Esophagus squamous epithelium (tissue), 5 donors: ENCODE results near the gene PCOLCE2. TPM values are rescaled to one million over a fixed set of nuclear protein-coding genes. Genes with fewer than 3 reads are reported as not detected.
"Not testable (repeated sequence)": the region's sequence is repeated elsewhere in the genome, so short reads cannot be mapped to it uniquely, and the experiment has no call there.

Source experiments
- DNase-seq: peaks from one replicate; lab custom pipeline; 2025; lab: John Stamatoyannopoulos, UW
- H3K27ac ChIP-seq, 4 donors: fragments of 200-600 bp; sonication (generic); one replicate each; pipeline ENCODE4 v1.5.1; 2016 to 2019; ENCODE audit warnings: mild to moderate bottlenecking in 1 of 4
- H3K27me3 ChIP-seq, 4 donors: fragments of 200-600 bp; sonication (generic); 1 replicate in 3 of 4; 2 replicates in 1 of 4; pipeline versions ENCODE4 v1.5.1 to v1.6.0; 2017 to 2021; ENCODE audit warnings: antibody characterized with exemption in 1 of 4
- H3K36me3 ChIP-seq, 3 donors: fragments of 200-600 bp; sonication (generic); one replicate each; pipeline ENCODE4 v1.5.1; 2016 to 2019
- H3K4me1 ChIP-seq, 3 donors: fragments of 200-600 bp; sonication (generic); one replicate each; pipeline ENCODE4 v1.5.1; 2017 to 2019
- H3K4me3 ChIP-seq, 4 donors: fragments of 200-600 bp; sonication (generic); 1 replicate in 3 of 4; 2 replicates in 1 of 4; pipeline ENCODE4 v1.5.1; 2016 to 2019; ENCODE audit warnings: mild to moderate bottlenecking in 2 of 4, moderate library complexity in 1 of 4
- H3K9me3 ChIP-seq, 3 donors: fragments of 200-600 bp; sonication (generic); one replicate each; pipeline ENCODE4 v1.5.1; 2016 to 2019
- POLR2A ChIP-seq, 4 donors: fragments of 450-650 bp; IDR thresholded peaks; one replicate each; pipeline ENCODE4 v1.6.1; 2017; ENCODE audit warnings: antibody characterized with exemption in 4 of 4, mild to moderate bottlenecking in 4 of 4, moderate library complexity in 3 of 4
- WGBS, 2 donors: methylation state at CpG; one replicate each; pipeline ENCODE4 v1.1.5; 2018; 5-methylcytosine and 5-hydroxymethylcytosine counted together
- intact Hi-C: fragments of 100-400 bp; cut with DNase I; formaldehyde crosslinking; loops from one replicate; pipeline ENCODE4 v1.15.0; 2022
- total RNA-seq, 4 donors: library from RNA; depleted of rRNA; stranded (reverse); fragments of >200 nt; gene quantifications; one replicate each; pipeline ENCODE4 v1.1.0, GENCODE V29; 2016
- TF ChIP-seq, protein P1 (sequence below), 6 experiments: fragments of 450-650 bp in 4 of 6; fragments of 200-600 bp in 2 of 6; sonication (generic) in 2 of 6; IDR thresholded peaks; one replicate each; pipeline ENCODE4 v1.5.1; 2016 to 2019; ENCODE audit warnings: antibody characterized with exemption in 6 of 6, mild to moderate bottlenecking in 4 of 6, moderate library complexity in 4 of 6
- donor health status: DM: yes; HTN: yes; CAD: no.

Gene PCOLCE2
- total RNA-seq, 4 donors from 2014 or later, result 0.38 to 19.1 (median 6.4) TPM

DNA sequence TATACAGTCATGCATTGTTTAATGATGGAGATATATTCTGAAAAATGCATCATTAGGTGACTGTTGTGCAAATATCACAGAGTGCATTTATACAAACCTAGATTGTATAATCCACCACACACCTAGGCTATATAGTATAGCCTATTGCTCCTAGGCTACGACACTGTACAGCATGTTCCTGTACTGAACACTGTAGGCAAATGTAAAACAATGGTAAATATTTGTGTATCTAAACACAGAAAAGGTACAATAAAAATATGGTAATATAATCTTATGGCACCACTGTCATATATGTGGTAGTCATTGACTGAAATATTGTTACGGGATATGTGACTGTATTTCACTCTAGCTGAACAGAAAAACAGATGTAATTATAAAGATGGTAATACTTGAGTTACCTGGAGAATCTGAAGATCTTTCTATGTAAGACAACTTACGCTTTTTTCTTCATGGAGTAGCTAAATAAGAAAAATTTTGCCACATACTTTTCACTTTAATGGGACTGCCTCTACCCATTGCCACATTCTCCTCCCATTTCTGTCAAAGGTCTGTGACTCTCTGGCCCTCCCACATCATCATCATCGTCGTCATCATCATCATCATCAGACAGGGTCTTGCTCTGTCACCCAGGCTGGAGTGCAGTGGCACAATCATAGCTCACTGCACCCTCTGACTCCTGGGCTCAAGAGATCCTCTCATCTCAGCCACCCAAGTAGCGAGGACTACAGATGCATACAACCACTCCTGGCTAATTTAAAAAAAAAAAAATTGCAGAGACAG lies 7.2 kb downstream of the PCOLCE2 start:
- Histone ChIP-seq H3K4me3 (no peak overlapping the region), H3K36me3 (no peaks in the 10 kb centered on the region), H3K27me3 (peaks cover 0 to 14% (median 0%) of the 10 kb centered on the region in 4 donors), H3K27ac (no peak overlapping the region), H3K4me1 (no peaks in the 10 kb centered on the region), H3K9me3 (no peaks in the 10 kb centered on the region)
- intact Hi-C loops, result no loop called here
- TF ChIP-seq, protein P1, sequence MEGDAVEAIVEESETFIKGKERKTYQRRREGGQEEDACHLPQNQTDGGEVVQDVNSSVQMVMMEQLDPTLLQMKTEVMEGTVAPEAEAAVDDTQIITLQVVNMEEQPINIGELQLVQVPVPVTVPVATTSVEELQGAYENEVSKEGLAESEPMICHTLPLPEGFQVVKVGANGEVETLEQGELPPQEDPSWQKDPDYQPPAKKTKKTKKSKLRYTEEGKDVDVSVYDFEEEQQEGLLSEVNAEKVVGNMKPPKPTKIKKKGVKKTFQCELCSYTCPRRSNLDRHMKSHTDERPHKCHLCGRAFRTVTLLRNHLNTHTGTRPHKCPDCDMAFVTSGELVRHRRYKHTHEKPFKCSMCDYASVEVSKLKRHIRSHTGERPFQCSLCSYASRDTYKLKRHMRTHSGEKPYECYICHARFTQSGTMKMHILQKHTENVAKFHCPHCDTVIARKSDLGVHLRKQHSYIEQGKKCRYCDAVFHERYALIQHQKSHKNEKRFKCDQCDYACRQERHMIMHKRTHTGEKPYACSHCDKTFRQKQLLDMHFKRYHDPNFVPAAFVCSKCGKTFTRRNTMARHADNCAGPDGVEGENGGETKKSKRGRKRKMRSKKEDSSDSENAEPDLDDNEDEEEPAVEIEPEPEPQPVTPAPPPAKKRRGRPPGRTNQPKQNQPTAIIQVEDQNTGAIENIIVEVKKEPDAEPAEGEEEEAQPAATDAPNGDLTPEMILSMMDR (IDR thresholded peaks at IDR 0.05), result no peak
- no peak for TF ChIP-seq POLR2A (IDR thresholded peaks at IDR 0.05)
- DNase-seq, result no peak
- 85 to 94% methylated on average over 5 to 6 of the region's 6 CpGs for WGBS, 2 donors

DNA sequence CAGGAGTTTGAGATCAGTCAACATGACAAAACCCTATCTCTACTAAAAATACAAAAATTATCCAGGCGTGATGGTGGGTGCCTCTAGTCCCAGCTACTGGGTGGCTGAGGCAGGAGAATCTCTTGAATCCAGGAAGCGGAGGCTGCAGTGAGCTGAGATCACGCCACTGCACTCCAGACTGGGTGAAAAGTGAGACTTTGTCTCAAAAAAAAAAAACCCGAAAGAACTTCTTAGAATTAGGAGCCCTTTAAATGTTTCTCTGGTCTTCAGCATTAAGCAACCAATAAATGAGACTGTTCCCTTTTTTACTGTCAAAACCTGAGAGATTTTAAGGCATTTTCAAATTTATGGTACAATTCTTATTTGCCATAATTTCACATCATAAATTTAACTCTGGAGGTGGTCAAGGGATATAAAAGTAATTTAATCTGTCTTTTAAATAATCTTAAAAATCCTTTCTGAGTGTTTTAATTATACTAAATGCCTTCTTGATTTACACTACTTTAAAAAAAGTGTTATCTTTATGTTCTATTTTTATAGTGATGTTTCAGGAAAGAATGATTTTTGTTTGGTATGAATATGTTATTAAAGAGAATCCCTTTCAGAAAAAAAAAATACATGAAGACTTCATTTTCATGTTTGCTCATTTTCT lies 10.1 kb downstream of the PCOLCE2 start:
- Histone ChIP-seq H3K4me3 (no peak overlapping the region), H3K36me3 (no peaks in the 10 kb centered on the region), H3K27me3 (peaks cover 0 to 4% (median 0%) of the 10 kb centered on the region in 4 donors), H3K27ac (no peak overlapping the region), H3K9me3 (no peaks in the 10 kb centered on the region), H3K4me1 (no peaks in the 10 kb centered on the region)
- intact Hi-C loops, result no loop called here
- 77 to 80% methylated on average over 4 of the region's 4 CpGs for WGBS, 2 donors
- DNase-seq, result no peak
- no peak for TF ChIP-seq POLR2A (IDR thresholded peaks at IDR 0.05)
- TF ChIP-seq, protein P1 (IDR thresholded peaks at IDR 0.05), result no peak

DNA sequence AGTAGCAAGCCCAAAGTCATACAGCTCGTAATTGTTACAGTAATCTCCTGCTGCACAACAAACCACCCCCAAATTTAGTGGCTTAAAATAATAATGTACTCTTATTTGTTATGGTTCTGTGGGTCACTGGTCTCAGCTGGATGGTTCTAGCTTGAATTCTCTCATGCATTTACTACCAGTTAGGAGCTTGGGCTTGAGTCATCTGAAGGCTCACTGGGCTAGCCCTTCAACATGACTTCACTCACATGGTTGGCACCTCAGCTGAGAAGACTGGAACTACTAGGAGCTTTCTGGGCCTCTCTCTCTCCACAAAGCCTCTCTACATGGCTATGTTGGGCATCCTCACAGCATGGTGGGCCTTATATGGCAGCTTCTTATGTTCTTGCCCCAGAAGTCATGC lies 12.5 kb downstream of the PCOLCE2 start:
- 14 to 38% methylated on average over 1 of the region's 1 CpG for WGBS, 2 donors
- no peak overlapping the region for H3K4me3 ChIP-seq
- H3K27ac ChIP-seq, result no peak overlapping the region
- no peak for DNase-seq
- no peaks in the 10 kb centered on the region for H3K4me1 ChIP-seq
- intact Hi-C loops, result no loop called here
- H3K27me3 ChIP-seq, result peaks cover 0 to 4% (median 0%) of the 10 kb centered on the region in 4 donors
- no peak for TF ChIP-seq POLR2A (IDR thresholded peaks at IDR 0.05)
- TF ChIP-seq, protein P1 (IDR thresholded peaks at IDR 0.05), result no peak
- no peaks in the 10 kb centered on the region for H3K9me3 ChIP-seq
- no peaks in the 10 kb centered on the region for H3K36me3 ChIP-seq

DNA sequence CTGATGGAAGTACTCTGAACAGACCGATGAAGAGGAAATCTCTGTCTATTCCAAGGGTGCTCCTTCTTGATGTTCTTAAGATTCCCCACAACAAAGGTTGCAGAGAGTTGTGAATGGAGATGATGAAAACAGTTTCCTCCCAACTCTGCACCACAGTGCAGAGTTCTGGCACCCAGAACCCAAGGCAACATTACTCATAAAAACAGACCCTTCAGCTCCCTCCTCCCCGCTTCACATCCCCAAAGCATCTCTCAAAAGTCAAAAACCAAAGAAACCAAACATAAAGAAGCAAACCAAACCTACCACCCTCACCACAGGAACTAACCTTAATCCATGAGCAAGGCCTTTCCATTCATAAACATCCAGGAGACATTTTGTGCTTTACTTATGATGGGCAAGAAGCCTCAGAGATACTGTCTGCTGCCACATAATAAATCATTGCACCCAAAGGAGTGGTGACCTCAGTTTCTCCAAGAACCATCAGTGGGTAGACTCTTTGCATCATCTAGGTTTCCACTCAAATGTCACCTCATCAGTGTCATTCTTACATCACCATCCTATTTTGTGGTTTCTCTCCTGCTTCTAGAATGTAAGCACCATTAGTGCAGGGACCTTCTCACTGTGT lies 13.2 kb downstream of the PCOLCE2 start:
- TF ChIP-seq POLR2A (IDR thresholded peaks at IDR 0.05), result no peak
- TF ChIP-seq, protein P1 (IDR thresholded peaks at IDR 0.05), result no peak
- Histone ChIP-seq H3K27me3 (peaks cover 0 to 4% (median 0%) of the 10 kb centered on the region in 4 donors), H3K4me1 (no peaks in the 10 kb centered on the region), H3K36me3 (no peaks in the 10 kb centered on the region), H3K9me3 (no peaks in the 10 kb centered on the region), H3K27ac (no peak overlapping the region), H3K4me3 (no peak overlapping the region)
- WGBS, 2 donors, result 81 to 91% methylated on average over 2 of the region's 2 CpGs
- DNase-seq, result no peak
- intact Hi-C loops, result no loop called here

DNA sequence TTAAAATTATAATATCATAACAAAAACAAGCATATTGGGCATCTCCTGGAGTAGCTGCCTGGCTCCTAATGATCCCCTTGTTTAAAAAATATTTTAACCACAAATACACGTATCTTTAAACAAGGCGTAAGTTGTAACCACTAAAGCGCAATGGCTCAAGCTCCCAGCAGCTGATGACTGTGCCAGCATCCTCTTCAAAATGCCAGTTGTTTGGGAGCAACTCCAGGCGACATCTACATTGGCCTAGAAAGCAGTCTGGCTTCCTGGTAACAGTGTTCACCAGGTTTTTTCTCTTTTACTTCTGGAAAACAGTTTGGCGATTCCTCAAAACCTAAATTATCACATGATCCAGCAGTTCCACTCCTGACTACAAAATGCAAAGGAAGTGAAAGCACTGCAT lies 13.8 kb downstream of the PCOLCE2 start:
- Histone ChIP-seq H3K4me1 (no peaks in the 10 kb centered on the region), H3K4me3 (no peak overlapping the region), H3K9me3 (no peaks in the 10 kb centered on the region), H3K27me3 (peaks cover 0 to 4% (median 0%) of the 10 kb centered on the region in 4 donors), H3K27ac (no peak overlapping the region), H3K36me3 (no peaks in the 10 kb centered on the region)
- no peak for DNase-seq
- WGBS, 2 donors, result 88% methylated on average over 4 to 5 of the region's 5 CpGs
- TF ChIP-seq, protein P1 (IDR thresholded peaks at IDR 0.05), result no peak
- no peak for TF ChIP-seq POLR2A (IDR thresholded peaks at IDR 0.05)
- intact Hi-C loops, result no loop called here

DNA sequence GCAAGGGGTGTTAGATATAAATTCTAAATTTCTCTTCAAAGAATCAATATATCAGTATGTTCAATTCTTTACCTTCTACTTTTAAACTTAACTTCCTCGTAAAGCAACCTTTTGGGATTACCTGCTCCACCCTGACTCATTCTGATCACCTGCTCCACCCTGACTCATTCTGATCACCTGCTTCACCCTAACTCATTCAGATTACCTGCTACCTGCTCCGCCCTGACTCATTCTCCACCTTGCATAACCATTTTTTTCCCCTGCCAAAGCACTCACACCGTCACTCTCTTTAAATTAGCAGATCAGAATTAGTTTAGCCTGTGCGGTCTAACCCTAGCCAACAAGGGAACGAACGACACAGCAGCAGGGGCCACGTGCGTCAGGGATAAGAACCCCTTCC lies 20.5 kb downstream of the PCOLCE2 start:
- peak overlapping the region; percentile 7 to 84 (median 57) for H3K27ac ChIP-seq
- H3K9me3 ChIP-seq, DNase-seq, H3K4me3 ChIP-seq, intact Hi-C loops, H3K36me3 ChIP-seq, H3K27me3 ChIP-seq: not testable (repeated sequence)
- 44 to 57% methylated on average over 8 of the region's 8 CpGs for WGBS, 2 donors
- H3K4me1 ChIP-seq, result peaks cover 0 to 39% (median 0%) of the 10 kb centered on the region in 3 donors
